ENCODE data around the gene CREBBP.
"Not testable (repeated sequence)": the region's sequence is repeated elsewhere in the genome, so short reads cannot be mapped to it uniquely, and the experiment has no call there.

CREBBP gene

DNA sequence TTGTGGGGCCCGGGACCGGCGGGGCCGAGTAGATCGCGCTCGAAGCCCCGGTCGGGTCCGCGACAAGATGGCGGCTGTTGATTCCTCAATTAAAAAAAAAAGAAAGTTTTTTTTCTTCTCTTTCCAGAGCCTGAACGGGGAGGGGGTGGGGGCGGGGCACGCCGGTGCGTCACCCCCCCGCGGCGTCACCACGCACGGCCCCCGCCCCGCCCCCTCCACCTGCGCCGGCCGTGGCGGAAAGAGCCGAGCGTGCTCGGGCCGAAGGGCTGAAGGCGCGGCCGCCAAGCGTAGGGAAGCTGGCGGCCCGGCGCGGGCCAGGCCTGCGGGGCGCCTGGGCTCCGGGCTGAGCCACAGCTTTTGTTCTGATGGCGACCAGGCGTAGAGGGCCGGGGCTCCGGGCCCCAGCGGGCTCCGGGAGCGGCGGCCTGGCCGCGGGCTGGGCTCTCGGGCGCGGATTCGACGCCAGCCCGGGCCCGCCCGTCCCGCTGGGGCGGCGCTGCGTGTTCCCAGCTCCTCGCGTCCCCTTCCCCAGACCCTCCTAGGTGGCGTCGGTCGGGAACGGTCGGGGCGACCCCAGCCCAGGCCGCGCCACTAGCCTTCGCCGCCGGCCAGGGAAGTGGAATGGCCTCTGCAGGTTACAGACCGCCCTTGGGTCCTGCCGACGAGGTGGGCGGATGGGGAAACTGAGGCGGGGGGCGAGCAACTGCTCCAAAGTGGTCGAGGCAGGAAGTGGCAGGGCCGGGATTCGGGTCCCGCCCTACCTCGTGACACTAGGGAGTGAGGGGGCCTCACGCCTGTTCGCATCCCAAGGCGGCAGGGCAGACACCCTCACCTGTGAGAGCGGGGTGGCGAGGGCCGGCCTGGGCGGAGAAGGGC, at the start of gene CREBBP:
Gene CREBBP (minus strand): TSS at position 91 of the 876 bp plus-strand sequence. CDS start 797 bp downstream, outside the sequence.
- peak; percentile 90 for DNase-seq (ENCODE audit: low spot score)

DNA sequence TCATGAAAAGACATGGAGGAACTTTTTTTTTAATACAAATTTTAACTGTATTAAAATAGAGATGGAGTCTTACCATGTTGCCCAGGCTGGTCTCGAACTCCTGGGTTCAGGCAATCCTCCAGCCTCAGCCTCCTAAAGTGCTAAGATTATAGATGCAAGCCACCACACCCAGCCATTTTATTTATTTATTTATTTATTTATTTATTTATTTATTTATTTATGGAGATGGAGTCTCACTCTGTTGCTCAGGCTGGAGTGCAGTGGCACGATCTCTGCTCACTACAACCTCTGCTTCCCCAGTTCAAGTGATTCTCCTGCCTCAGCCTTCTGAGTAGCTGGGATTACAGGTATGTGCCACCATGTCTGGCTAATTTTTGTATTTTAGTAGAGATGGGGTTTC, 46.6 kb upstream of the CREBBP start:
- DNase-seq (ENCODE audit: low spot score), result not testable (repeated sequence)

DNA sequence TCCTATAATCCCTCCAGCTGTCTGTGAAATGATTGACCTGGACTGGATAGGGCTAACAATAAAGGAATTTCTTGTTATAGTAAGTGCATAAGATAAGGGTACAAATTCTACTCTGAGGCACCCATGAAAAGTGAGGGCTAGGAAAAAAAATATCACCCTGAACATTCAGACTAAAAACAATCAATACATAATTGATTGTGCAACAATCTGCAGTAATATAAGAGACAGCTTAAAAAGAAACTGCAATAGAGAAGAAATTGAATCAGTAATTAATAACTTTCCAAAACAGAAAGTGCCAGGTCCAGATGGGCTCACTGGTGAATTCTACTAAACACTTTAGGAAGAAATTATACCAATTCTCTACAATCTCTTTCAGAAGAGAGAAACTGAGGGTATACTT, 44.2 kb upstream of the CREBBP start:
- DNase-seq (ENCODE audit: low spot score), result no peak

DNA sequence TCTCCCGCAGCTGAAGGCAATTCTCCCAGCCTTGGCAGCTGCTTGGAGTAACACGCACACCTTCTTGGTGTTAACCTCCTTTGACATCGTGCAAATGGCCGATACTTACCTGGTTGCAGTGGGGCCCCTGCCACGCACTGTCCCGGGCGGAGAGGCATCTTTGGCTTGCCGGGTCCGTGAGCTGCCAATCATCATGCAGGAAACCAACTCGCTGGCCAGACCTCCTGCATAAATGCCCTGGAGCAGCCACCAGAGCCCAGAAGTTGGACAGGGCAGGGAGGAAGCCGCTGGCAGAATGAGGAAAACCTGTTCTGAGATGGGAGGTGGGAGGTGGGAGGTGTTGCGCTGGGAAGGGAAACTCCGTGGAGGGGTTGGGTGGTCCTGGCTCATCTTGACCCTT, 41.7 kb upstream of the CREBBP start:
- DNase-seq (ENCODE audit: low spot score), result no peak

DNA sequence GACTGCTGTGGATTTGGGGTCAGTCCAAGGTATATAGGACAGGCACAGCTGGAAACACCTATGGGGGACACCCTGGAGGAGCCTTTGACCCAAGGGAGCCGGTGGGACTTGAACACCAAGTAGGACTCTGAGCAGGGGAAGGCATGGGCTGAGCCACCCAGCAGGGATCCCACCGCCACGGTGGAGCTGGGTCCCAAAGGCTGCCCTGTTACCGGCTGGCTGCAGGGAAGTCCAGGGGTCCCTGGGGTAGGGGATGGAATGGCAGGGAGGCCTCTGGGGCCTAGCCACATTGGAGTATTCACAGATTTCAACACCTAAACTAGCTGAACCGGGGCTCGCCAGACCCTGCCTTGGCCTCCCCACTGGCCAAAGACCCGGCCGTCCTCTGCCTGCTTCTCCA, 39.7 kb upstream of the CREBBP start:
- no peak for DNase-seq (ENCODE audit: low spot score)

DNA sequence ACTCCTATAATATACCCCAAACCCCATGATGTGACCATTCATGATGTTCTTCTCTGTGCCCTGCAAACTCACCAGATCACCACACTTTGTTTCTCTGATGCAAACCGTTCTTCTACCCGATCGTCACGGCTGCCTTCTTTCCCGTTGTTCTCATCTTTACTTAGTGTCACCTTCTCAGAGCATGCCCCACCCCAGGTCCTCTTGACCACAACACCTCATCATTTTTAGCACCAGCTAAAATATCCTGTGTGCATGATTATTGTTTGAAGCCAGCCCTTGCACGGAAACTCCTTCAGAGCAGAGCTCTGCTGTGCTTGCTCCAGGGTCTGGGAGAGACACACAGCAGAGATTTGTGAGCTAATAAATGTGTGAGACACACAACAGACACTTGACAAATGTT, 38.9 kb upstream of the CREBBP start:
- DNase-seq (ENCODE audit: low spot score), result no peak

DNA sequence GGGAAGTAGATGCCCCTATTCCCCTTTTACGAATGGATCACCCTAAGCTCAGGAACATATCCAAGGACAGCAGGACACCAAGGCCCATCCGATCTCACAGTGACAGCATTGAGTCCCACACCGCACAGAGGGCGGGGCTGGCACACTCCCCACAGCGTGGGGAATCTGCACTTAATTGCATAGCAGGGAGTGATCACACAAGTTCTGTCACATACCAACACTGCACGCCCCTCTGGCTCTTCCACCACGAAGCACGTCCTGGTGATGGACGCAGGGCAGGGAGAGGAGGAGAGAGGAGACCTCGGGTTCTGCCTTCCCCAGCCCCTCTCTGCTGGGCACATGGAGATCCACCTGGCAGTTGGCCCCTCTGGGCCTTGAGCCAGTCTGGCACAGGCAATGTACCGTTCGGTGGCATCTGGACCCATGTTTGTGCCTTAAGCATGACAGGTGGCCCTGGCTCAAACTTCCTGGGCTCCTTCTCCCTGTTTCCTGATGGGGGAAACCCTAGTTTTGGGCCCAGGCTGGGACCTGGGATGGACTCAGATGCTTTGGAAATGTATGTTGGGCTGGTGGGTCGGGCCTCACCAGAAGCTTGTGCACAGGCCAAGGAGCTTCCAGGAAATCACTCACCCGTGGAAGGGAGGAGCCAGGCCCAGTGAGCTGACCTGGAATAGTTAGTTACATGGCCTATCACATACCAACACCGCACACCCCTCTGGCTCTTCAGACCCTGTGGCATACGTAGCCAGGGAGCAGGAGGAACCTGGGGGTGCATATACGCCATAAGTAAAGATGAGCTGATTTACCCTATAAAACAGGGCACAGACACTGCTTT, 35.1 kb upstream of the CREBBP start:
- DNase-seq (ENCODE audit: low spot score), result no peak

DNA sequence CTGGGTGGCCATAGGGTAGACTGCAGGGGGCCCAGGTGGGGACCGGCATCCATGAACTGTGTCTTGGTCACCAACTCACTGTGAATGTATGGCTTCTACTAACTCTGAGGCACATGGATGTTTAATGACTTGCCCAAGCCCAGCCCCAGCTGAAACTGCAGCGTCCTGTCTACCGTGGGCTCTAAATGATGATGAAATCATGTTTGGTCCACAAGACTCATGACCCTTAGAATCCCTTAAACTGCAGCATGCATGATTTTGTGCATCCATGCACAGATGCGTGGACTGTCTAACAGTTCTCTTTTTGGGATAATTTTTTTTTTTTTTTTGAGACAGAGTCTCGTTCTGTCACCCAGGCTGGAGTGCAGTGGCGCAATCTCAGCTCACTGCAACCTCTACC, 32.4 kb upstream of the CREBBP start:
- DNase-seq (ENCODE audit: low spot score), result no peak

DNA sequence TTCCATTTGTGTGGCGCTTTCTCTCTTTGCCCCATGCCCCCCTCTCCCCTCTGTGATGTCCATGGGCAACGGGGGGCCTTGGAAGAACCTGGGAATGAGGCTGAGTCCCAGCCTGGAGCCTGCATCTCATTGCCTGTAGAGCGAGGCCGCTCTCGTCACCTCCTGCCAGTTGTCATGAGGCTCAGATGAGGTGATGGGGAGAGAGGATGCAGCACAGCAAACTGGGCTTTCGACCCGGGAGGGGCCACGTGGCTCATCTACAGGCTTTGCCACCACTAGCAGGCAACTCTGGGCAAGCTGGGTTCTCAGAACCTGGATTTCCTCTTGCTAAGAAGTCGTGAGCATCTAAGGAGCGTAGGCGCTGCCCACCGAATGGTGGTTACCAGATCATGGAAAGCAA, 31.9 kb upstream of the CREBBP start:
- DNase-seq (ENCODE audit: low spot score), result no peak

DNA sequence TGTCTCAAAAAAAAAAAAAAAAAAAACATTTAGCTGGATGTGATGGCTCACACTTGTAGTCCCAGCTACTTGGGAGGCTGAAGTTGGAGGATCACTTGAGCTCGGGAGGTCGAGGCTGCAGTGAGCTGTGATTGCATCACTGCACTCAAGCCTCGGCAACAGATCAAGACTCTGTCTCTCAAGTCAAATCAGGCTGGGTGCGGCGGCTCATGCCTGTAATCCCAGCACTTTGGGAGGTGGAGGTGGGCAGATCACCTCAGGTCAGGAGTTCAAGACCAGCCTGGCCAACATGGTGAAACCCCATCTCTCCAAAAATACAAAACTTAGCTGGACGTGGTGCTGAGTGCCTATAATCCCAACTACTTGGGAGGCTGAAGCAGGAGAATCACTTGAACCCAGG, 31.2 kb upstream of the CREBBP start:
- DNase-seq (ENCODE audit: low spot score), result not testable (repeated sequence)

DNA sequence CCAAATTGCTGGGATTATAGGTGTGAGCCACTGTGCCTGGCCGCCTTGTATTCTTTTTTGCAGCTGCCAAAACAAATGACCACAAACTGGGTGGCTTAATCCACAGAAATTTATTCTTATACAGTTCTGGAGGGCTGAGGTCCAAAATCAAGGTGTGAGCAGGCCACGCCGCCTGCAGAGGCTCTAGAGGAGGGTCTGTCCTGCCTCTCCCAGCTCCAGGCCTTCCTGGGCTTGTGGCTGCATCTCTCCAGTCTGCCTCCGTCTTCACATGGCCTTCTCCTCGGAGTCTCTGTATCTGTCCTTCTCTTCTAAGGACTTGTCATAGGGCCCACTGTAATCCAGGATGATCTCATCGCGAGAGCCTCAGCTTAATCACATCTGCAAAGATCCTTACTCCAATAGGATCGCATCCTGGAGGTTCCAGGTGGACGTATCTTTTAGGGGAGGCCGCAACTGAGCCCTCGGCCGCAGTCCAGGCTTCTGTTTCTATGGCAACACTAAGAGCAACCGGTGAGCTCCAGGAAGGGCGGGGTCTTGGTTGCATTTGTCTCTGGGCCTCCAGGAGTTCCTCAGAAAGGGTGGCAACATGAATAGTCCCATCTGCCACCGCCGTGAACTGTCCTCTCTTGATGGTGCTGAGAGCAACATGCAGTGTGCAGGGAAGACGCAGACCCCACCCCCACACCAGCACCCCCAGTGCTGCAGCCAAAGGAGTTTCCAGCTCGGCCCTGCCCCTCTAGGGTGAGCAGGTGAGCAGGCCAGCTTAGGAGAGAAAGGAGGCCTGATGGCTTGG, 29.5 kb upstream of the CREBBP start:
- DNase-seq (ENCODE audit: low spot score), result no peak

DNA sequence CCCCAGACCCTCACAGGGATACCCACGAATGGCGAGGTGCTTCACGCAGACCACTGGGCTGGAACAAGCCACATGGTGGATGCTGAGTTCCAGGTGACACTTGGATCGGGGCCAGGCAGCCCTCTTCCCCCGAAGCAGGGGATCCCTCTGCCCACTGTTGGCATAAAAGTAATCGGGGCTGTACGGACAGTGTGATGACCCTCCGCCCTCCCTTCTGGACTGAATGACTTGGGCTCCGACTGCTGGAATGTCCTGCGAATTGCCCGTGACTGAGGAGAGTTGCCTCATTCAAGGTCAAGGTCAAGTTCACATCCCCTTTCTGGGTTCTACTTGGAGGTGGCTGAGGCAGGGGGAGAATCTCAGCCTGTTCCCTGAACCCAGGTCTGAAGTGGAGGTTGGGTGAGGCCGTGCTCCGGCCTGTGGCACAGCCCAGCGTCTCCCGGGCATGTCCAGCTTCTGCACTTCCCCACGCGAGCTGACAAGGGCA, 28.5 kb upstream of the CREBBP start:
- no peak for DNase-seq (ENCODE audit: low spot score)

DNA sequence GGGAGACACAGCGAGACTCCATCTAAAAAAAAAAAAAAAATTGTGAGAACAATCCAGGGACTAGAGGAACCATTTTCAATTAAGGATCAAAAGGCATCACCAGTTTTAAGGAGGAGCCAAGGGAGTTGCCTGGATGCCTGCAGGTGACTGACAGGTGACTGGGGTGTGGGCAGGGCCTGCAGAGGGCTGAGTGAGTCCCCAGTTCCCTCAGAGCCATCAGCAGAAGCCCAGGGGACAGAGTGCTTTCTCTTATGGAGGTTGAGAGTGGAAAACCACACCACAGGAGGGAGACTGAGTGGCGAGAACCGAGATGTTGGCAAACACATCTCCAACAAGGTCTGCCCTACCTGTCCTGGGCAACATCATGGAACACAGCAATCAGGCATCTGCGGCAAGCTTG, 27.1 kb upstream of the CREBBP start:
- DNase-seq (ENCODE audit: low spot score), result no peak

DNA sequence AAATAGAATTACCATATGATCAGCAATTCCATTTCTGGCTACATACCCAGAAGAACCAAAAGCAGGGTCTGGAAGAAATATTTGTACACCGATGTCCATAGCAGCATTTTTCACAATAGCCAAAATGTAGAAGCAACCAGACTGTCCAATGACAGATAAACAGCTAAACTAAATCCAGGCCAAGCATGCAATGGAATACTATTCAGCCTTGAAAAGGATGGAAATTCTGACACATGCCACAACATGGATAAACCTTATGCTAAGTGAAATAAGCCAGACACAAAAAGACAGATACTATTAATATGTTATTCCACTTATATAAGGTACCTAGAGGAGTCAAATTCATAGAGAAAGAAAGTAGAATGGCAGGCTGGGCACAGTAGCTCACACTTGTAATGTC, 25.9 kb upstream of the CREBBP start:
- no peak for DNase-seq (ENCODE audit: low spot score)

DNA sequence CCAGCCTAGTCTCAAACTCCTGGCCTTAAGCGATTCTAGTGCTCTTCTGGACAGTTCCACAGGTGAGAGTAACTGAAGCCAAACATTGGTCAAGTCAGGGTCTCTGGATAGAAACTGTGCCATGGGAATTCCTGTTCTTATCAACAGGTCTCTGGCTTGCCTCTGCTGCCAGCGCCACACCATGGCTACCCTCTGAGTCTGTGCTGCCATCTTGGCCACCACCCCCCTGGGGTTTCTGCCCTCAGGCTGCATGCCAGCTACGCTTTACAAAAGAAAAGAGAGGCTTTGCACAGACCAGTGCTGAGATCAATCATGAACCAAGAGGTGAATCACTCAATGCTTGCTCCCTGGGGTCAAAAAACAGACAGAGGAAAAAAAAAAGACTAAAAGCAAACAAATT, 24.4 kb upstream of the CREBBP start:
- DNase-seq (ENCODE audit: low spot score), result no peak

DNA sequence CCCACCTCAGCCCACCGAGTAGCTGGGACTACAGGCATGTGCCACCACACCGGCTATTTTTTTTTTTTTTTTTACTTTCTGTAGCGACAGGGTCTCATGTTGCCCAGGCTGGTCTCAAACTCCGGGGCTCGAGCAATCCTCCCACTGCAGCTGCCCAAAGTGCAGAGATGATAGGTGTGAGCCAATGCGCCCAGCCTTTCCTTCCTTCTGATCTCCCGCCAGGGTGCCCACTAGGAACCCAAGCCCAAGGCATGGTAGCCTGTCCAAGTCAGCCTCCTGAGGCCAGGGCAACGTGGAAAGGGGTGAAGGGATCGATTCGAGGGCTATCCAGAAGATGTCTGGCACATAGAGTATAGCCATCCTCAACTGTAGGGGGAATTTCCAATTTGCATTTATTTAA, 9.6 kb upstream of the CREBBP start:
- DNase-seq (ENCODE audit: low spot score), result no peak

DNA sequence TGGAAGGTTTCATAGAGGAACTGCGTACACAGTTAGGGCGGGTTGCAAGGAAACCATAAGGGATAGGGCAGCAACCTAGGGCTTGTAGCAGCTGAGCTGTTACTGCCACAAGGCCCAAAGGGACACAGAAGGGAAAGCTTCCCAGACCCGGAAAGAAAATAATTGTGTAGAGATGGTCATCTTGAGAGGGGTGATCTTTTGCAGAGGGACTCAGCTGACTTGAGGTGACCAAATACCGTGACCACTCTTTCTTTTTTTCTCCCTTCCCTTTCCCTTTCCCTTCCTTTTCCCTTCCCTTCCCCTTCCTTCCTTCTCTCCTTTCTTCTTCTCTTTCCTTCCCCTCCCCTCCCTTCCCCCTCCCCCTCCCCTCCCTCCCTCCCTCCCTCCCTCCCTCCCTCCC, 8.5 kb upstream of the CREBBP start:
- DNase-seq (ENCODE audit: low spot score), result no peak

DNA sequence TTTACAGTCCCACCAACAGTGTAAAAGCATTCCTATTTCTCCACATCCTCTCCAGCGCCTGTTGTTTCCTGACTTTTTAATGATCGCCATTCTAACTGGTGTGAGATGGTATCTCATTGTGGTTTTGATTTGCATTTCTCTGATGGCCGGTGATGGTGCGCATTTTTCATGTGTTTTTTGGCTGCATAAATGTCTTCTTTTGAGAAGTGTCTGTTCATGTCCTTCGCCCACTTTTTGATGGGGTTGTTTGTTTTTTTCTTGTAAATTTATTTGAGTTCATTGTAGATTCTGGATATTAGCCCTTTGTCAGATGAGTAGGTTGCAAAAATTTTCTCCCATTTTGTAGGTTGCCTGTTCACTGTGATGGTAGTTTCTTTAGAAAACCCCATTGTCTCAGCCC, 5.5 kb upstream of the CREBBP start:
- not testable (repeated sequence) for DNase-seq (ENCODE audit: low spot score)

DNA sequence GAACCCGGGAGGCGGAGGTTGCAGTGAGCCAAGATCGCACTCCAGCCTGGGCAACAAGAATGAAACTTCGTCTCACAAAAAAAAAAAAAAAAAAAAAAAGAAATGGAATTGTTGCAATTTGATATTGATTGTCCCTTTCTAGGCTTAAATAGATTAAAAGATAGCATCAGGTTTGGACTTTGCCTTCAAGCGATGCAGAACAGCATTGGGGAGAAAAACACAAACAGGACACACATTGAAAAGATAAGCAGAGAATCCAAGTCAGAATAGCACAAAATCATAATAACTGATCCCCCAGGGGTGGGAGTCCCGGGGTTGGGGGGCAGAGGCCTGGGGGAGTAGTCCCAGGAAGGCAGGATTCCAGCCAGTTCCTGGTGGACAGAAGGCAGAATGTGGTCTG, 3.9 kb upstream of the CREBBP start:
- no peak for DNase-seq (ENCODE audit: low spot score)

DNA sequence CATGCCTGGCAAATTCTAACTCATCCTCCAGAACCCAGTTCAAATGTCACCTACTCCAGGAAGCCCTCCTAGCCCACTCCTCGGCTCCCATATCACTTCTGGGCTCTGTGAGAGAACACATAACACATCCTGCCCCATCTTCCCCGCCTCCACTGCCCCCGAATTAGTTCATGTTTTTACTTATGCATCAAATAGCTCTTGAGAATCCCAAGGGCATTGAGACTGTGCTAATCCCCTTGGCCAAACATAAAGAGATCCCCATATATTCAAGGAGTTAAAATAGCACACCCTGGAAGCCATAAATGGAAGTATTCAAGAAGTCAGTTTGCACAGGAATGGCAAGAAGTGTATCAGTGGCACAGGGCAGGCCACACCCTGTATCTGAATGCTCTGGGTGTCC, 2.0 kb upstream of the CREBBP start:
- no peak for DNase-seq (ENCODE audit: low spot score)

DNA sequence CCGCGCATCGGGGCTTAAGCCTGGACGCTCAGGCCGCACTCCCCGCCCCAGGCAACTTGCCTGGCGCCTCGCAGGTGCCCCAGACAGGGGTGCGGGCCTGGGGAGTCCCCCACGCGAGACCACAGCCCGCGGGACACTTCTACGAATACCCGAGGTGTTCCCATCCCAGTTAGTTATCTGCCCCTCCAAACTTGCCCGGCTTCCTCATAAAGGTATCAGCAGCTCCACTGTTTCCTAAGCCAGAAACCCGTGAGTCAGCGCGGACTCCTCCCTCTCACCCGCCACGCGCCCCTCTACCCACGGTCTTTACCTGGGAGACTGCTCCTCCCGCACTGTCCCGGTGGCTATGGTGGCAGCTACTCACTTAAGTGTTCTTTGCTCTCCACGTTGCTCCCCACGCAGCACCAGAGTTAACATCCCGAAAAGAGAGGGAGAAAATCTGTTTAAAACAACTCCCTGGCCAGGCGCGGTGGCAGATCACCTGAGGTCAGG, 1.0 kb upstream of the CREBBP start:
- no peak for DNase-seq (ENCODE audit: low spot score)

Data from putamen (tissue), 1 donor.